ENCODE measurements around the gene GSC2.
A peak's percentile ranks its signal among the peaks of the same experiment; 100 is the strongest.

The GSC2 gene

DNA sequence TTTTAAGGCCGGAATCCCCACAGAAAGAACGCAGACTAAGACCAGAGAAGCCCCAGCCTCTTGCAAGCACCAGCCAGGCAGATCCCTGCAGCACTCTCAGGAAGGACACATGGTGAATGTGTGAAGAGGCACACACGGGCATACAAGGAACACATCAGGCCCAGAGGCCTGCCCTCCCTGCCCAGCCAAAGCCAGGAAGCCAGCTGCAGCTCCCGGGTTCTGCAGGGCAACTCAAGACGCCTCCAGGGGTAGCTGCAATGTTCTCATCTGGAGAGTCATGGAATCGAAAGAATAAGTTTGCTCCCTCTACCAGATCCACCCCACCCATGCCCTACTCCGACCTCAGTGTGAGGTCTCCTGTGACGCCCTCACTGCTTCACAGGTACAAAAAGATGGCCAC is 30.1 kb downstream of the GSC2 start:
- DNase-seq (ENCODE audit: low spot score) = no peak

DNA sequence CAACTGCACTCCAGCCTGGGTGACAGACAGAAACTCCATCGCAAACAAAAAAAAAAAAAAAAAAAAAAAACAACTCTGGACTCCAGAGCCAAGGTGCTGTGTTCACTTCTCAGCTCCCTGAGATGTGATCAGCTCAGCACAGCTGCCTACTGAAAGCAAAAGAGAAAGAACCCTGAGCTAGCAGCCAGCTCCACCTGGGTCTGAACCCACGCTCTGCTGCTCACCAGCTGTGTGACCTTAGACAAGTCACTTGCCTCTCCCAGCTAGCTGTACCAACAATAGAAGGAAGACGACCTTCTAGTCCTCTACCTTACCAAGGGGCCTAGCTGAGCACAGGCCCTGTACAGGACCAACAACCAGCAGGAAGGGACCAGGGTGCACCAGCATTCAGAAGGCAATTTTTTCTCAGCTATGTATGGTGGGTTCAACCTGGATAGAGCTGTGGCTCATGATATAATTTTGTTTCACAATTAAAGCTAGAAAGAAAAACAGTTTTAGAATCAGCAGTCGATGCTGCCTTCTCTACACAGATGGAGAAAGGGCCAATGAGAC is 31.7 kb downstream of the GSC2 start:
- DNase-seq (ENCODE audit: low spot score) = no peak

DNA sequence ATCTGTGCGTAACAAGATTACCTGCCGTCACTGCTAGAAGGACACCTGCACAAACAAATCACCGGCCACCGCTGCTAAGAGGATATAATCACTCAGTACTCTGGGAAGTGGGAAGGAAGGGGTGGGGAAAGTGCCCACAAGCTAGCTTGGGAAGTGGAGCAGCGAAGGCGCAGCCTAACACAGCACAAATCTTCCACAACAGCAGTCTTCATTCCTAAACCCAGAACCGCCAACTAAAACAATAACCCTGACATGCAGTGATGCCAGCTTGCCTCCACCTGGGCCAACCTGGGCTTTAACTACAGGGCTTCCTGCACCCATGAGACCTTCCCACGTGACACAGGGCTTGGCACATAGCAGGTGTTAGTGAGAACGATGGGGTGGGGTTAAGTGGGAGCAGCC is 33.0 kb downstream of the GSC2 start:
- DNase-seq (ENCODE audit: low spot score) = no peak

DNA sequence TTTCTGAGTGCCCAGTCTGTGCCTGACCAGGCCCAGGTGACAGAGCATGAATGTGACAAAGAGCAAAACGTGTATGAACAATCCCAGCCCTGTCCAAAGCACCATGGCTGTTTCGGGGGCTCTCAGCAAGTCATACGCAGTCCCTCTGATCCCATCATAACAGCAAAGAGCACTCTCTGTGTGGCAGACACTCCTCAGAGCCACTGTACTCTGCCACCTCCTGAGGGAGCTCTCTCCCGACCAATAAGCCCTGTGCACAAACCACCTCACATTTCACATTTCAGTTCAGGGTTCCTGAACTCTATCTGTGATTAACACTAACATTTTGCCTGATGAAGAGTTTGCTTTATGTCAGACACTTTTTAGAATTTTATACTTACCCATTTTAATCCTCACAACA is 34.5 kb downstream of the GSC2 start:
- DNase-seq (ENCODE audit: low spot score) = peak; percentile 47

DNA sequence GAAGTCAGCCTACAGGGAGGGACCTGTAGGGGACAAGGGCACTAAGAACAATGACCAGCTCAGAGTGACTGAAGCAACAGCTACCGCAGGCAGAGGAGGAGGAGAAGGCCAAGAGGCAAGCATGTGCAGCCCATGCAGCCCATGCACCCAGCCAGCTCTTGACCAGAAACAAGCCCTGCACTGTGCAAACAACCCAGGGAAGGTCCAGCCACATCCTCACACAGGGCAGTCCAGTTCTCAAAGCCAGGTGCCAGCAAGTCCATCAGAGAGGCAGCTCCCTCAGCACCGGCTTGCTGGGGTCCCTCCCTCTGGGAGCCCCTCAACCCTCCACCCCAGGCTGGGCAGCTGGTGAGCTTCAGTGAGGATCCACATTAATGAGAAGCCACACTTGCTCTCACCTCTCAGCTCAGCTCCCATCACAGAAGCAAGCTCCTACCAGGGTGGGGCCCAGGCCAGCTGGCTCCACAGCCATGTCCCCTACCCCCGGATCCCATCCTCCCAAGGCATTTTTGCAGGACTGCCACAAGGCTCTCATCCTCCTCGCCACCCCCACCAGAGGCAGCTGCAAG is 35.0 kb downstream of the GSC2 start:
- DNase-seq (ENCODE audit: low spot score) = no peak

DNA sequence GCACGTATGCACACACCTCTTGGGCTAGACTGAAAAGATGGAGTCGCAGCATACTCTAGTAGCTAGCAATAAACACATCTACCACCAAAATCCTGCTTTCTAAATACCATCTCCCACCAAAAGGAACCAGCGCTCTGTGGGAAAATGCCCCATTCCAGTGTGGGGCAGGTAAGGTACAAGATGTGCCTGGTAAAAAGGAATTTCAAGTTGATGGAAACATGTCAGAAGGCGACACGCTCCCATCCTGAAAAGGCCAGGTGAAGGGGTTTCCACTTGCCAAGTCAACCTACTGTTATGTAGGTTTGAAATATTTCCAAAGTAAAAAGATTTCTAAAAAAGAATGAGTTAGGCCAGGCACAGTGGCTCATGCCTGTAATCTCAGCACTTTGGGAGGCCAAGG is 36.7 kb downstream of the GSC2 start:
- no peak for DNase-seq (ENCODE audit: low spot score)

DNA sequence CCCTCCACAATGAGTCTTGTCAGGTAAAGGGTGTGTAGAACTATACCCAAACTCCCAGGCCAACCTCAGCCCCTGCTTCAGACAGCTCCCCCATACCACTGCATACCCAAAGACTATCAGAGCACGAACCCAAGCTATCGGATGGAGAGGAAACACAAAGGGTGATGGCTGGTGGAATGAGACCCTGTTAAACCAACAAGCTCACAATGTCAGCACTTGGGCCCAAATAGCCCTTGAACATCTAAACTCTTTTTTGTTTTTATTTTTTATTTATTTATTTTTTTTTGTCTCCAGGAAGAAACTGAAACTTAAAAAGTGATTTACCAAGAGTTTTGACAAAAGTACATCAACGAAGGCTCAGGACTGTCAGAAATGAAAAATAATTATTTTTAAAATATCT is 38.5 kb downstream of the GSC2 start:
- no peak for DNase-seq (ENCODE audit: low spot score)

DNA sequence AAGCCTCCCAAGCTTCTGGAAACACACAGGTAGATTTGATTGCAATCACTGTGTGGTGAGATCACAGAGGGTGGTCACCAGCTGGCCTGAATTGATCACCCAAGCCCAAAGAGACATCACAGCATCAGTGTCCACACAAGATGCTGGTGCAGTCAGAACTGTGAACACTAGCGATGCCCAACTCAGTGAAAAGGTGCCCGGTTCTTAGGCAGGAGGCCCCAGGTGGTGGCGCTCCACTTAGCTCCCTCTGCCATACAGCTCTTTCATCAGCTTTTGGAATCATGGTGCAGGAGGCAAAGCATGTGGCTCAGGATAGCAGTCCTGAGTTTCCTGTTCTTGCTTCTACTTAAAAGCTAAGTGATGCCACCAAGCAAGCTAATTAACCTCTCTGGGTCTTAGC is 39.0 kb downstream of the GSC2 start:
- DNase-seq (ENCODE audit: low spot score) = no peak

DNA sequence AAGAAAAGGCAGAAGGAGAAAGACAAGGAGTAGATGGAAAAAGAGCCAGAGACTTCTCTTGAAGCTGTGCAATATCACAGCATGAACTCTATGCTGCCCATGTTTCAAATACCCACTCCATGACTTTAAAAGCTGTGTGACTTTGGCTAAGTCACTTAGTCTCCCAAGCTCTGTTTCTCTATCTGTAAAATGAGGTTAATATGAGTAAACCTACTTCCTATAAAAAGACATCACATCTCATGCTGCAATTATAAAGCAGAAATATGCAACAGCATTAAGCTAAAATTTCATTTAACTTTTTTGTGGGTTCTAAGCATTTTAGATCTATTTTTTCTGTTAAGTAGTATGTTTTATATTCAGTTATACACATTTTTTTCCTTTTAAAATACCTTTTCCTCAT is 39.4 kb downstream of the GSC2 start:
- DNase-seq (ENCODE audit: low spot score) = no peak

DNA sequence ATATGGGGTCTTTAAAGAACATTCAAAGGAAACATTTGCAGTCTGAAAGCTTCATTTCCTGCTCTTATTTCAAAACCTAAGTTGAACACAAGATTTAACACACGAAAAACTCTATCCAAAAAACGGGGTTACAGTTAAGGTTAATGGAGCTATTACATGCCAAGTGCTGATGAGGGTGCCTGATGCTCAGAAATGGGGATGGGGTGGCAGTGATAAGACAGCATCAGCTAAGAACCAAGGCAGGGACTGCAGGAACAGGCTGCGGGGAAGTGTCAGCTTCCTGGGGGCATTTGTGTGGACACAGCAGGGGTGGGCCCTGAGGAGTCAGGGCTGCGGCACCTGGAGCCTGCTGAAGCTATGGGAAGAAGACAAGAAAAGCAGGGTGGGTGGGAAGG is 40.0 kb downstream of the GSC2 start:
- no peak for DNase-seq (ENCODE audit: low spot score)

DNA sequence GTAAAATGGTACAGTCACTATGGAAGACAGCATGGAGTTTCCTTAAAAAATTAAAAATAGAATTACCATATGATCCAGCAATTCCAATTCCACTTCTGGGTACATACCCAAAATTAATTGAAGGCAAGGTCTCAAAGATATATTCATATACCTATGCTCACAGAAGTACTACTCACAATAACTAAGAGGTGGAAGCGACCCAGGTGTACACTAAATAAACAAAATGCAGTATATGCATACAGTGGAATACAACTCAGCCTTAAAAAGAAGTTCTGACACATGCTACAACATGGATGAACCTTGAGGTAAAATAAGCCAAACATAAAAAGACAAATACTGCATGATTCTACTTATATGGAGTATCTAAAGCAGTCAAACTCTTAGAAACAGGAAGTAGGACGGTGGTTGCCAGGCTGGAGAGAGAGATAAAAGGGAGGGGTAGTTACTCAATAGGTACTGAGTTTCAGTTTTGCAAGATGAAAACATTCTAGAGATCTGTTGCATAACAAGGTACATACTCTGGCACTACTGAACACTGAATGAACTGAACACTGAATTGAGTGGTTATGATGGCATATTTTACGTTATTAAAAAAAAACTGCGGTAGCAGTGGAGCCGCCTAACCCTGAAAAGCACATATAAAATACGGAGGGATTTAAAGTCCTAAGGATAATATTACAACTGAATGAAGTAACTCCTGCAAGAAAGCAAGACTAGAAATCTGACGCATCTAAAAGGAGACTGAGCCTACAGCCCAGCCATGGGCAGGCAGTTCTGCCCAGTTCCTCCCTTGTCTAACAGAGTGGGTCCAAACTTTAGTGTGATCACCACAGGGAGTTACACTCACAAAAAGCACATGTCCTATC is 40.7 kb downstream of the GSC2 start:
- DNase-seq (ENCODE audit: low spot score) = no peak

DNA sequence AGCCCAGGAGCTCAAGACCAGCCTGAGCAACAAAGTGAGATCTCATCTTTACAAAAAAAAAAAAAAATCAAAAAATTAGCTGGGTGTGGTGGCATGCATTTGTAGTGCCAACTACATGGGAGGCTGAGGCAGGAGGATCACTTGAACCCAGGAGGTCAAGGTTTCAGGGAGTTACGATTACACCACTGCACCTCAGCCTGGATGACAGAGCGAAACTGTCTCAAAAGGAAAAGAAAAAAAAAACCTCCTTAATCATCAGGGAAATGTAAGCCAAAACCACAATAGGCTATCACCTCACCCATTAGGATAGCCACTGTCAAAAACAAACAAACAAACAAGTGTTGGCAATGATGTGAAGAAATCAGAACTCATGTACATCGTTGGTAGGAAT is 41.3 kb downstream of the GSC2 start:
- DNase-seq (ENCODE audit: low spot score) = no peak

DNA sequence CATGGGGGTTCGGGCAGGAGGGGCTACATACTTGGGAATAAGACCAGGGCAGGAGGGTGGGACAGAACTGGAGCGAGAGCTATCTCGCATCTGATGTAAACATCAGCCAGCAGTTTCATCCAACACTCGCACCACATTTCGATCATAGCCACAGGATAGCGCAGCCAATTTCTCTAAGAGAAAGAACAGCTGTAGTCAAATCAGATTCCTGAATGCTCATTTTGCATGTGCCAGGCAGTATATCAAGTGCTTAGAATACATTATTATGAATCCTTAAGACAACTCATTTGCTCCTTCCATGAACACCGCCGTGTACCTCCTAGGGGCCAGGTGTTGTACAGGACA is 42.4 kb downstream of the GSC2 start:
- no peak for DNase-seq (ENCODE audit: low spot score)

DNA sequence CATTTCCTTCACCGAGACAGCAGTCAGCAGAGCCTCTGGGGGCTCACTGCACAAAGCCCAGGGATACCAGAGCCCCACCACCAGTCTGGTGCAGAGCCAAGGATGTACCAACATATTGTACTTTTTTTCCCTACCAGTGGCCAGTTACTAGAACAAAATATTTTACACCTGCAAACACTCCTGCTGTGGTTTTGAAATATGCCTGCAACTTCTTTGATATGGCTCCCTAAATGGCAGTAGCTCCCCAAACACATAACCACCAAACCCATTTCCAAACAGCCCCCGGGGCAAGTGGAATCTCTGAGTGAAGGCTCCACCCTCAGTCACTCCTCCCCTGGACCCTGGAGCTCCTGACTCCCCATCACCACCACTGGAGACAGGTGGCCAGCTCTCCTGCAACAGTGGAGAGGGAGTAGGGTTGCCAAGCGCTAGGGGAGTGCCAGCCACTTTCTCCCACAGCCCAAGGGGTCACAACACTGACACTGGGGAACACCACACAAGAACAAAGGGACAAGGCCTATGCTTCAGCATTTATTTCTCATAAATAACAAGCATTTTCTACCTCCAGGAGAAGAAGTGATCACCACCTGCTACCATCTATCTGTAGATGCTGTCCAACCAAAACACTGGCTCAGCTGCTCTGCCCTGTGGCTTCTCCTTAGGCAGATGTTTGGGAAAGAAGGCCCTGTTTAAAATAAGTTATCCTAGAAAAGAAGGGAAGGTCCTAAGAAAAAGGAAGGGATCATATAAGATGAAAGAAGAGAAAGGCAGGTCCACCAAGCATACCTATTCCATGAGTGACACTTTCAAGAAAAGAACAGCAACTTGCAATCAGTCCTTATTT is 43.0 kb downstream of the GSC2 start:
- DNase-seq (ENCODE audit: low spot score) = no peak

DNA sequence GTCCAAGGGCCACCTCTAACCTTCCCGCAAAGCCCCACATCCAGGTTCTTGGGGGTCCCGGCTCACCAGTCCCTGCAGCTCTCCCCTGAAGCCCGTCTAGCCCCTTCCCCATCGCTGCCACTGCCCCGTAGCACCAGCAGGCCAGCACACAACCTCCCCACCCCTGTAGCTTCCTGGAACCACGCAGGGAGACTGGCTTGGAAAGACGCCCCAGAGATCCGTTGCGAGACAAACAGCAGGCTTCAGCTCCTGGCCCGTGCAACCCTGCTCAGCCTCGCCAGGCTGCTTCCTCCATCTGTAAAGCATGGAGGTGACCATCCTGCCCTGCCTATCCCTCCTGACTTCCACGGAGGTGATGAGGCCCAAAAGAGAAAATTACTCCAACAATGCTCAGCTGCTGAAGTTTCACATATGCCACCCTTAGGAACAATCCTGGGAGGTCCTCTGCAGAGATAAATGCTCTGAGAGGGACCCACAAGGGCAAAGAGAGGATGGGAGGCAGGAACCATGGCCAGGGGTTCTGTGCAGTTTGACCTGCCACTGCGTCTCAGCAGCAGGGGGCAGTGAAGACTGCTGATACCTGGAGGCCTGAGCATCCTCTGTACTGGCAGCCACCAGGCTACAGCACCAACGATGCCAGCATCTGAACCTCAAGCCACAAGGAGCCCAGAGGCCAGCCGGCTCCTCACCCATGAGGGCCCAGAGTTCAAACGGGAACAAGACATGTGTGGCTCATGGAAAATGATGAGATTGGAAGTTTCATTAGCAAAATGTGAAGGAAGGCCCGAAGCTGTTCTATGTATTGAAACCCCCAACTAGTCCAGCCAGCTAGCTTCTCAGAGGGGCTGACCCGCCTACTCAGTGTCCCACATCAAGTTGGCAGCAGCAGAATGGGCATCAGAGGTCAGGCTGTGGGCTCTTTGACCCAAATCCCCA is 44.0 kb downstream of the GSC2 start:
- no peak for DNase-seq (ENCODE audit: low spot score)

DNA sequence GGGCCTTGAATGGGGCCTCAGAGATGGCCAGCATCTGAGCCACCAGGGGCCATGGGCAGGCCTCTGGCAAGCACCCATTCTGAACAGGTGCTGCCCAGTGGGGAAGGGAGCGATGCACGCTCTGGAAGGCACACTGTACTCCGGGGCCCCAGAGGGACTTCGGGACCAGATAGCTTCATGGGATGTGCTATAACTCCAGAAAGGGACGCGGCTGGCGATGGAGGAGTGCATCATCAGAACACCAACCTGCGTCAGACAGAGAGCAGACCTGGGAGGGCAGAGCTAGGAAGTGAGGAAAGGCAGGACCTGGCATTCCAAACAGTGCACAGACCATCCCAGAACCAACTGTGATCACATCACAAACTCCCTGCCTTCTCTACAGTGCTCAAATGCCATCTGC is 44.6 kb downstream of the GSC2 start:
- no peak for DNase-seq (ENCODE audit: low spot score)

DNA sequence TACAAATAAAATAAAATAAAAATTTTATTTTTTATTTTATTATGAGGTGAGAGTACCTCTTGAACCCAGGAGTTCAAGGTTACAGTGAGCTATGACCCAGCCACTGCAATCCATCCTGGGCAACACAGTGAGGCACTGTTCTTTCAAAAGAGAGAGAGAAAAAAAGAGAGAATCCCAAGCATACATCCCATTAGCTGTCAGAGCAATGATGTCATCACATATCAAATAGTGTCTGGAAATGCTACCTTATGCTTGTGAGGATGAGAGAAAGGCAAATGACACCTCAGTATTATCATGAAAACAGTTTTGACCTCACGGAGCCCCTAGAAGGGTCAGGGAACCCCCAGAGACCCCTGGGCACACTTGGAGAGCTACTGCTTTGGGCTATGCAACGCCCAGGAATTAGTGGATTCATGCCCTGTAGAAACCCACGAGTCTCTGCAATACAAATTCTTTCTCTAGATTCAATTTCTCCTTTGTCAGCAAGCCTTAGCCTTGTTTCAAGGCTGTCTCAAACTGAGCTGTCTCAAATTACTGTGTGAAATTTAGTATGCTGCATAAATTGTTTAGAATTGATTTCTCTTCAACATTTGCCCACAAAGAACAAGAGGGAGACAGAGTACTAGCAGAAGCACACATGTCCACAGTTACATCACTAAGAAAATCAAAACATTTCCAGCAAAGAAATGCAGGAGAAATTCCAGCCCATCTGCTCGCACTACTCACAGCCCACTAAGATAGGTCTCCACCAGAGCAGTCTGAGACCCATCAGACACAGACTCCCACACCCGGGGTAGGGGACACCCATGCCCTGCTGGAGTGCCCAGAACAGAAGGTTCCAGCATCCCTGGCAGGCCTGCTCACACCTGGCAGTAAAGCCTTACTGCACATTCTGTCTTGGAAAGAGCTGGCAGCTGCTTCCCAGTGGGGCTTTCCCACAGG is 45.9 kb downstream of the GSC2 start:
- no peak for DNase-seq (ENCODE audit: low spot score)

DNA sequence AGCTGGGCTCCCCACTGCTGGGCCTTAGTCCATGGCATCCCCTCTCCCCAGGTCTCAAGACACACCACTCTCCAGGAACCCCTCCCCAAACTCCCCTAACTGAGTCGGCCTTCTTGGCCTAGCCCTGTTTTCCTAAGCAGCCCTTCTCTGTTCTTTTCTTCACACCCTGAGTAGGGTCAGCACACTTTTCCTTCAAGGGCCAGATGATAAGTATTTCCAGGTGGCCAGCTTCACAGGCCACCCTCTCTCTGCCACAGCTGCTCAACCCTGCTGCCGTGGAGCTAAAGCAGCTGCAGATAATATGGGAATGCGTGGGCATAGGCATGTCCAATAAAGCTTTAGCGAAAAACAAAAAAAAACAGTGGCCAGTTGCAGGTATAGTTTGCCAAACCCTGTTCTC is 51.9 kb downstream of the GSC2 start:
- DNase-seq (ENCODE audit: low spot score) = no peak

DNA sequence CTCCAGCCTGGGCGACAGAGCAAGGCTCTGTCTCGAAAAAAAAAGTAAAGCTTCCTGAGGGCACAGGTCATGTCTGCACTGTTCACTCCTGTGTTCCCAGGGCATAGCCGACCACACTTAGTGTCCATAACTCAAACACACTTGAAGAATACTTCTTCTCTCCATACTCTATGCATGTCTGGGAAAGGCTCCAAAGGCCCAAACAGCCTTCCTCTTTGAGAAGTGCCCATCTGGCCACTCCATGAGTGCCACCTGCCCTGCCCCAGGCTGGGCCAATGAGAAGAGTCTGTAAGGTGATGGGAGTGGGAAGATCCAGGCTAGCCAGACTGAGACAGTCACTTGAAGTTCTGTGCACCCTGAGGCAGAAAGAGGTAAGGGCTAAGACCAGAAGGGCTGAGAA is 52.6 kb downstream of the GSC2 start:
- no peak for DNase-seq (ENCODE audit: low spot score)

Measured in putamen (tissue), 1 donor.